IMR-90 (cell line): Measurements from ENCODE around the gene NADK. TPM values are rescaled to one million over a fixed set of nuclear protein-coding genes. Genes with fewer than 3 reads are reported as not detected.

Experiments
- ATAC-seq: fragments of 200-7000 bp; cut with Tn5 transposase; 2 replicates; pipeline ENCODE4 v1.9.1; 2020; ENCODE audit warnings: low read depth, mild to moderate bottlenecking, moderate library complexity
- BruUV-seq: library from RNA; stranded (reverse); fragments of 400-500 nt; replicated peaks from 2 replicates; lab custom pipeline; 2021; lab: Mats Ljungman, UMichigan
- CTCF ChIA-PET: fragments of 300-600 bp; formaldehyde crosslinking; extraction: SDS; loops from one replicate; lab custom pipeline; 2021; ENCODE audit warnings: antibody characterized with exemption; lab: Yijun Ruan, JAX
- POLR2A ChIA-PET: fragments of 300-600 bp; sonication (Branson Sonifier 250); formaldehyde crosslinking; loops from one replicate; lab custom pipeline; 2022; ENCODE audit warnings: antibody characterized with exemption; ENCODE audit not compliant: unreplicated experiment; lab: Charles Lee
- DNase-seq: peaks from one replicate; pipeline ENCODE4 v3.0.0; 2013
- H2AFZ ChIP-seq: replicated peaks from 2 replicates; pipeline ENCODE3; 2013; ENCODE audit warnings: low read length, mild to moderate bottlenecking; ENCODE audit not compliant: poor library complexity
- H2AK5ac ChIP-seq: 2 replicates; pipeline ENCODE4 v1.6.1; 2013; ENCODE audit warnings: low read depth, low read length, inconsistent platforms
- H2AK9ac ChIP-seq: replicated peaks from 2 replicates; pipeline ENCODE3; 2013; ENCODE audit warnings: mild to moderate bottlenecking, low read depth, low read length, moderate library complexity; ENCODE audit not compliant: poor library complexity
- H2BK120ac ChIP-seq: 2 replicates; pipeline ENCODE4 v1.6.1; 2013; ENCODE audit warnings: low read depth, low read length, inconsistent platforms
- H2BK15ac ChIP-seq: 3 replicates; pipeline ENCODE4 v1.6.1; 2013; ENCODE audit warnings: low read depth, low read length, inconsistent platforms
- H2BK20ac ChIP-seq: 2 replicates; pipeline ENCODE4 v1.6.1; 2013; ENCODE audit warnings: low read depth, mild to moderate bottlenecking, inconsistent platforms, low read length, moderate library complexity
- H2BK5ac ChIP-seq: 2 replicates; pipeline ENCODE4 v1.6.1; 2013; ENCODE audit warnings: mild to moderate bottlenecking, low read depth, low read length, inconsistent platforms; ENCODE audit not compliant: poor library complexity, severe bottlenecking
- H3K14ac ChIP-seq: replicated peaks from 2 replicates; pipeline ENCODE4 v1.6.1; 2013; ENCODE audit warnings: low read depth, low read length, inconsistent platforms
- H3K18ac ChIP-seq: 2 replicates; pipeline ENCODE4 v1.6.1; 2013; ENCODE audit warnings: low read depth, low read length, control low read depth
- H3K23ac ChIP-seq: 2 replicates; pipeline ENCODE4 v1.6.1; 2013; ENCODE audit warnings: low read depth, low read length, inconsistent platforms
- H3K27ac ChIP-seq: 2 replicates; pipeline ENCODE4 v1.5.1; 2013; ENCODE audit warnings: mild to moderate bottlenecking, control low read depth, low read length; ENCODE audit not compliant: insufficient read depth
- H3K27me3 ChIP-seq: 2 replicates; pipeline ENCODE4 v1.6.1; 2013; ENCODE audit warnings: low read length; ENCODE audit not compliant: control insufficient read depth, insufficient read depth
- H3K36me3 ChIP-seq: 2 replicates; pipeline ENCODE4 v1.6.1; 2013; ENCODE audit warnings: low read length, mixed read lengths; ENCODE audit not compliant: control insufficient read depth, insufficient read depth
- H3K4ac ChIP-seq: 2 replicates; pipeline ENCODE4 v1.6.1; 2013; ENCODE audit warnings: low read depth, low read length, inconsistent platforms
- H3K4me1 ChIP-seq: 2 replicates; pipeline ENCODE4 v1.6.1; 2013; ENCODE audit warnings: low read length, mixed read lengths; ENCODE audit not compliant: control insufficient read depth, insufficient read depth
- H3K4me2 ChIP-seq: 2 replicates; pipeline ENCODE4 v1.6.1; 2013; ENCODE audit warnings: low read depth, mild to moderate bottlenecking, control low read depth, low read length, moderate library complexity
- H3K4me3 ChIP-seq: 2 replicates; pipeline ENCODE4 v1.5.1; 2013; ENCODE audit warnings: low read depth, mild to moderate bottlenecking, control low read depth, low read length, moderate library complexity; ENCODE audit not compliant: insufficient read depth
- H3K56ac ChIP-seq: 2 replicates; pipeline ENCODE4 v1.6.1; 2013; ENCODE audit warnings: low read length, inconsistent platforms; ENCODE audit not compliant: insufficient read depth; ENCODE audit errors: extremely low read depth
- H3K79me1 ChIP-seq, 2 experiments: 2 replicates each; pipeline ENCODE4 v1.6.1; 2013; ENCODE audit warnings: low read length in 2 of 2, inconsistent platforms in 1 of 2, low read depth in 1 of 2
- H3K9ac ChIP-seq: 2 replicates; pipeline ENCODE4 v1.6.1; 2013; ENCODE audit warnings: low read depth, low read length, control low read depth
- H3K9me1 ChIP-seq: 2 replicates; pipeline ENCODE4 v1.6.1; 2013; ENCODE audit warnings: low read length, inconsistent platforms; ENCODE audit not compliant: insufficient read depth
- H3K9me3 ChIP-seq: 2 replicates; pipeline ENCODE4 v1.6.1; 2013; ENCODE audit warnings: low read length; ENCODE audit not compliant: control insufficient read depth, insufficient read depth
- H4K20me1 ChIP-seq: 2 replicates; pipeline ENCODE4 v1.6.1; 2013; ENCODE audit warnings: low read length, inconsistent platforms; ENCODE audit not compliant: insufficient read depth
- H4K5ac ChIP-seq: 2 replicates; pipeline ENCODE4 v1.6.1; 2013; ENCODE audit warnings: mild to moderate bottlenecking, low read depth, low read length, control low read depth
- H4K8ac ChIP-seq, 2 experiments: 2 replicates each; pipeline ENCODE4 v1.6.1; 2013; ENCODE audit warnings: low read depth in 2 of 2, low read length in 2 of 2, control low read depth in 1 of 2, inconsistent platforms in 1 of 2
- H4K91ac ChIP-seq: 2 replicates; pipeline ENCODE4 v1.6.1; 2013; ENCODE audit warnings: low read depth, low read length, inconsistent platforms; ENCODE audit not compliant: insufficient read depth
- CTCF ChIP-seq: conservative IDR thresholded peaks from 2 replicates; pipeline ENCODE4 v1.5.1; 2012; ENCODE audit warnings: mild to moderate bottlenecking, low read depth, low read length, improper control_type of control experiment
- MAFK ChIP-seq: IDR thresholded peaks from 2 replicates; pipeline ENCODE4 v1.6.1; 2012; ENCODE audit warnings: low read depth, low read length, improper control_type of control experiment
- MAZ ChIP-seq: IDR thresholded peaks from 2 replicates; pipeline ENCODE4 v1.6.1; 2012; ENCODE audit warnings: low read depth, mild to moderate bottlenecking, low read length, improper control_type of control experiment, moderate library complexity, borderline replicate concordance
- MXI1 ChIP-seq: IDR thresholded peaks from 2 replicates; pipeline ENCODE4 v1.6.1; 2012; ENCODE audit warnings: low read depth, mild to moderate bottlenecking, low read length, moderate library complexity, borderline replicate concordance
- NFE2L2 ChIP-seq: fragments of 150-350 bp; IDR thresholded peaks from 2 replicates; pipeline ENCODE4 v1.6.1; 2016; ENCODE audit warnings: low read depth, mild to moderate bottlenecking, low read length
- POLR2A ChIP-seq: IDR thresholded peaks from 2 replicates; pipeline ENCODE4 v1.6.1; 2012; ENCODE audit warnings: mild to moderate bottlenecking, low read depth, low read length
- RAD21 ChIP-seq: IDR thresholded peaks from 2 replicates; pipeline ENCODE4 v1.6.1; 2012; ENCODE audit warnings: low read length, improper control_type of control experiment
- RFX5 ChIP-seq: IDR thresholded peaks from 2 replicates; pipeline ENCODE4 v1.8.0; 2012; ENCODE audit warnings: low read depth, mild to moderate bottlenecking, low read length, moderate library complexity
- USF2 ChIP-seq: fragments of 150-350 bp; IDR thresholded peaks from 2 replicates; pipeline ENCODE4 v1.6.1; 2017; ENCODE audit warnings: mild to moderate bottlenecking, antibody characterized with exemption, low read length, low read depth
- WGBS, 2 experiments: methylation state at CpG; one replicate each; pipeline versions ENCODE4 v1.1.5 to v1.1.7; 2013; ENCODE audit warnings: missing lambda C conversion rate in 2 of 2; ENCODE audit not compliant: insufficient read length in 1 of 2; ENCODE audit errors: extremely low coverage in 2 of 2; 5-methylcytosine and 5-hydroxymethylcytosine counted together
- dilution Hi-C: fragments of 300-500 bp; cut with HindIII; formaldehyde crosslinking; loops from one replicate; pipeline ENCODE4 v1.14.3; 2018; ENCODE audit warnings: low sequenced_read_pairs; ENCODE audit not compliant: unreplicated experiment
- in situ Hi-C: fragments of 300-500 bp; cut with MboI; formaldehyde crosslinking; loops from 3 replicates; pipeline ENCODE4 v1.14.3; 2019; ENCODE audit warnings: low sequenced_read_pairs, inconsistent platforms, mixed read lengths
- intact Hi-C: fragments of 100-400 bp; cut with micrococcal nuclease; formaldehyde crosslinking; loops from 2 replicates; pipeline ENCODE4 v1.10.0; 2022
- polyA plus RNA-seq, 3 experiments: library from polyadenylated mRNA; depleted of rRNA; stranded (reverse); fragments of >200 nt; gene quantifications; 2 replicates each; pipeline ENCODE4 v1.2.3, GENCODE V29; 2012; ENCODE audit warnings: low replicate concordance in 1 of 3
- total RNA-seq: library from RNA; depleted of rRNA; stranded (reverse); fragments of >200 nt; gene quantifications from 2 replicates; pipeline ENCODE4 v1.2.3, GENCODE V29; 2012
- TF ChIP-seq, protein P1 (sequence below): fragments of 150-350 bp; IDR thresholded peaks from 2 replicates; pipeline ENCODE4 v1.6.1; 2016; ENCODE audit warnings: low read depth, mild to moderate bottlenecking, low read length, moderate library complexity, borderline replicate concordance

Gene NADK
- total and polyA plus RNA-seq, 2 of the 4 experiments (the other 2 are of a cell fraction), result 12.5 to 56.1 TPM

GRCh38 chr1:1802871-1803270 lies 24.6 kb upstream of the NADK start:
- Histone ChIP-seq H3K27ac (no peak overlapping the region), H3K4ac (no peak overlapping the region), H2BK120ac (no peak overlapping the region), H3K9me1 (peaks cover 5% of the 10 kb centered on the region), H2BK20ac (no peak overlapping the region), H3K4me1 (no peaks in the 10 kb centered on the region), H3K4me3 (no peak overlapping the region), H2AK5ac (no peak overlapping the region), H4K8ac (no peak overlapping the region), H2AFZ (no peak overlapping the region), H3K9me3 (no peaks in the 10 kb centered on the region), H4K20me1 (peaks cover 63% of the 10 kb centered on the region), H2BK5ac (no peak overlapping the region), H3K4me2 (no peak overlapping the region), H3K79me1 (peaks cover 50 to 72% of the 10 kb centered on the region in 2 experiments), H3K18ac (no peak overlapping the region), H3K9ac (no peak overlapping the region), H4K5ac (no peak overlapping the region), H2AK9ac (no peak overlapping the region), H3K56ac (no peak overlapping the region), H2BK15ac (no peak overlapping the region), H4K91ac (no peak overlapping the region), H3K27me3 (no peaks in the 10 kb centered on the region), H3K14ac (no peak overlapping the region), H3K23ac (no peak overlapping the region), H3K36me3 (peaks cover 62% of the 10 kb centered on the region)
- DNase-seq (no peak), ATAC-seq (no peak)
- no TSS peak for BruUV-seq
- in situ Hi-C loops, result no loop called here
- POLR2A ChIA-PET, result interaction anchor here (0.7 kb wide), 1 partner anchor 8 kb away, joined by 5 read pairs; no protein-coding TSS in a partner anchor
- no CpG with 5 or more reads among the region's 1 CpG for WGBS, 2 experiments
- CTCF ChIA-PET, result no interaction called here
- intact Hi-C loops, result no loop called here
- dilution Hi-C loops, result no loop called here
- no peak for TF ChIP-seq POLR2A
- no peak for TF ChIP-seq NFE2L2
- TF ChIP-seq MAZ, result no peak
- TF ChIP-seq MXI1, result no peak
- TF ChIP-seq MAFK, result no peak
- TF ChIP-seq, protein P1, sequence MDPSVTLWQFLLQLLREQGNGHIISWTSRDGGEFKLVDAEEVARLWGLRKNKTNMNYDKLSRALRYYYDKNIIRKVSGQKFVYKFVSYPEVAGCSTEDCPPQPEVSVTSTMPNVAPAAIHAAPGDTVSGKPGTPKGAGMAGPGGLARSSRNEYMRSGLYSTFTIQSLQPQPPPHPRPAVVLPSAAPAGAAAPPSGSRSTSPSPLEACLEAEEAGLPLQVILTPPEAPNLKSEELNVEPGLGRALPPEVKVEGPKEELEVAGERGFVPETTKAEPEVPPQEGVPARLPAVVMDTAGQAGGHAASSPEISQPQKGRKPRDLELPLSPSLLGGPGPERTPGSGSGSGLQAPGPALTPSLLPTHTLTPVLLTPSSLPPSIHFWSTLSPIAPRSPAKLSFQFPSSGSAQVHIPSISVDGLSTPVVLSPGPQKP, result no peak
- TF ChIP-seq RAD21, result no peak
- TF ChIP-seq RFX5, result no peak
- no peak for TF ChIP-seq CTCF
- no peak for TF ChIP-seq USF2
